CD14-positive monocyte (primary cell): ENCODE measurements around the gene SSH3. TPM values are rescaled to one million over a fixed set of nuclear protein-coding genes. Genes with fewer than 3 reads are reported as not detected.
A peak's percentile ranks its signal among the peaks of the same experiment; 100 is the strongest.

Experiments
- DNase-seq, 3 donors: peaks; one replicate each; pipeline ENCODE4 v3.0.0-alpha.2; 2011 to 2022
- H2AFZ ChIP-seq: 2 replicates; pipeline ENCODE4 v1.6.0; 2012; ENCODE audit warnings: mild to moderate bottlenecking, low read depth, low read length, inconsistent platforms; ENCODE audit not compliant: insufficient read depth, poor library complexity, severe bottlenecking
- H3K27ac ChIP-seq, 2 donors: 1 replicate in 1 of 2; 2 replicates in 1 of 2; pipeline ENCODE4 v1.5.1; 2012 to 2013; ENCODE audit warnings: low read length in 2 of 2, control low read depth in 1 of 2, inconsistent platforms in 1 of 2, low read depth in 1 of 2, mild to moderate bottlenecking in 1 of 2
- H3K27me3 ChIP-seq, 2 donors: one replicate each; pipeline versions ENCODE4 v1.6.0 to v1.6.1; 2011 to 2013; ENCODE audit warnings: low read length in 2 of 2; ENCODE audit not compliant: control insufficient read depth in 2 of 2, insufficient read depth in 2 of 2
- H3K36me3 ChIP-seq, 2 donors: replicated peaks in 1 of 2; 1 replicate in 1 of 2; 2 replicates in 1 of 2; pipeline versions ENCODE4 v1.5.1 to v1.6.1; 2012 to 2013; ENCODE audit warnings: low read length in 2 of 2, control low read depth in 1 of 2, inconsistent platforms in 1 of 2, mild to moderate bottlenecking in 1 of 2; ENCODE audit not compliant: insufficient read depth in 2 of 2, control insufficient read depth in 1 of 2
- H3K4me1 ChIP-seq, 2 donors: 1 replicate in 1 of 2; 2 replicates in 1 of 2; pipeline versions ENCODE4 v1.5.1 to v1.6.1; 2012 to 2013; ENCODE audit warnings: low read length in 2 of 2, control low read depth in 1 of 2, inconsistent platforms in 1 of 2, mild to moderate bottlenecking in 1 of 2, moderate library complexity in 1 of 2; ENCODE audit not compliant: insufficient read depth in 2 of 2, control insufficient read depth in 1 of 2
- H3K4me2 ChIP-seq: replicated peaks from 2 replicates; pipeline ENCODE3; 2012; ENCODE audit warnings: low read length, moderate library complexity, mild to moderate bottlenecking; ENCODE audit not compliant: poor library complexity, severe bottlenecking; ENCODE audit errors: extremely low read depth
- H3K4me3 ChIP-seq, 3 experiments: fragments of 200-600 bp in 1 of 3; sonication (generic) in 1 of 3; replicated peaks in 1 of 3; 1 replicate in 2 of 3; 2 replicates in 1 of 3; pipeline ENCODE4 v1.5.1; 2011 to 2013; ENCODE audit warnings: low read length in 3 of 3, mild to moderate bottlenecking in 3 of 3, control low read depth in 2 of 3, low read depth in 2 of 3, inconsistent platforms in 1 of 3, moderate library complexity in 1 of 3
- H3K79me2 ChIP-seq: 2 replicates; pipeline ENCODE4 v1.6.0; 2012; ENCODE audit warnings: mild to moderate bottlenecking, control low read depth, inconsistent platforms, low read length, moderate library complexity; ENCODE audit not compliant: insufficient read depth
- H3K9ac ChIP-seq: 2 replicates; pipeline ENCODE4 v1.6.0; 2017; ENCODE audit warnings: low read length, mild to moderate bottlenecking; ENCODE audit not compliant: insufficient read depth, poor library complexity, severe bottlenecking
- H3K9me3 ChIP-seq, 2 donors: replicated peaks in 1 of 2; 1 replicate in 1 of 2; 2 replicates in 1 of 2; pipeline versions ENCODE4 v1.5.1 to v1.6.1; 2012 to 2013; ENCODE audit warnings: low read length in 2 of 2, control low read depth in 1 of 2; ENCODE audit not compliant: control insufficient read depth in 1 of 2, insufficient read depth in 1 of 2
- H4K20me1 ChIP-seq: 2 replicates; pipeline ENCODE4 v1.6.0; 2012; ENCODE audit warnings: mild to moderate bottlenecking, low read length, control low read depth, moderate library complexity; ENCODE audit not compliant: insufficient read depth
- H3K27ac Mint-ChIP-seq, 7 donors: one replicate each; pipeline ENCODE4 v1.8.0; 2020; ENCODE audit warnings: mild to moderate bottlenecking in 7 of 7, mixed read lengths in 7 of 7, moderate library complexity in 6 of 7, inconsistent platforms in 2 of 7
- H3K27me3 Mint-ChIP-seq, 3 donors: one replicate each; pipeline ENCODE4 v1.8.0; 2021 to 2022; ENCODE audit warnings: low read depth in 3 of 3, mild to moderate bottlenecking in 3 of 3, mixed read lengths in 3 of 3, moderate library complexity in 3 of 3, inconsistent platforms in 1 of 3
- H3K36me3 Mint-ChIP-seq, 2 donors: one replicate each; pipeline ENCODE4 v1.8.0; 2020; ENCODE audit warnings: mixed read lengths in 2 of 2, inconsistent platforms in 1 of 2, mild to moderate bottlenecking in 1 of 2
- H3K4me1 Mint-ChIP-seq: one replicate; pipeline ENCODE4 v1.8.0; 2020; ENCODE audit warnings: mild to moderate bottlenecking, mixed read lengths
- H3K4me3 Mint-ChIP-seq, 2 donors: one replicate each; pipeline ENCODE4 v1.8.0; 2020; ENCODE audit warnings: mild to moderate bottlenecking in 2 of 2, mixed read lengths in 2 of 2, moderate library complexity in 1 of 2
- H3K9me3 Mint-ChIP-seq, 7 donors: one replicate each; pipeline ENCODE4 v1.8.0; 2020 to 2022; ENCODE audit warnings: mixed read lengths in 7 of 7, mild to moderate bottlenecking in 6 of 7, moderate library complexity in 6 of 7, inconsistent platforms in 2 of 7
- CTCF ChIP-seq: fragments of 200-600 bp; IDR thresholded peaks from one replicate; pipeline ENCODE4 v1.8.0; 2022; ENCODE audit warnings: antibody characterized with exemption, mild to moderate bottlenecking
- WGBS: methylation state at CpG from one replicate; pipeline ENCODE4 v1.1.5; 2013; ENCODE audit warnings: missing lambda C conversion rate; ENCODE audit not compliant: insufficient coverage; 5-methylcytosine and 5-hydroxymethylcytosine counted together
- intact Hi-C, 2 donors: fragments of 100-400 bp; cut with micrococcal nuclease; formaldehyde crosslinking; loops; one replicate each; pipeline versions ENCODE4 v1.15.0 to v1.15.1; 2023
- polyA plus RNA-seq, 3 donors: library from polyadenylated mRNA; depleted of rRNA in 1 of 3; unstranded in 2 of 3; stranded (reverse) in 1 of 3; fragments of 300-500 nt in 2 of 3; fragments of >200 nt in 1 of 3; fragmentation: Illumina TruSeq in 2 of 3; gene quantifications; 1 replicate in 2 of 3; 2 replicates in 1 of 3; pipeline ENCODE4 v1.2.3, GENCODE V29; 2012 to 2021

SSH3 gene
- polyA plus RNA-seq, 3 donors, result 3.6 to 23.3 (median 5.8) TPM

DNA sequence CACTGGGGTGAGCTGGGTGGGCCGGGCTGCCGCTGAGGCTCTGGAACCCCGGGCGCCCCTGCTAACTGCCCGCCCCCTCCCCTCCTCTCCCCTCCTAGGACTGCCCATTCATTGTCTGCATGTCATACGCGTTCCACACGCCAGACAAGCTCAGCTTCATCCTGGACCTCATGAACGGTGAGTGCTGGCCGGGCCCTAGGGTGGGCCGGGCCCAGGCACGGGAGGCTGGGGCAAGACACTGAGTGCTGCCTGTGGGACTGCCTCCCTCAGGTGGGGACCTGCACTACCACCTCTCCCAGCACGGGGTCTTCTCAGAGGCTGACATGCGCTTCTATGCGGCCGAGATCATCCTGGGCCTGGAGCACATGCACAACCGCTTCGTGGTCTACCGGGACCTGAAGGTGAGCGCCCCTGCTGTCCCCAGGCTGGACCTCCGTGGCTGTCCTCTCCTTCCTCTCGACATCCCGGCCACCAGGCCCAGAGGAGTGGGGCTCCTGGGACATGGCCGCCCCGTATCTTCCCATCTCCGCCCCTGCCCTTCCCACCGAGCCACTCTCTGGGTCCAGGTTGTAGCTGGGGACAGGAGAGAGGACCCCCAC is 21.7 kb upstream of the SSH3 start:
- H4K20me1 ChIP-seq, result peaks cover 10% of the 10 kb centered on the region
- no peak overlapping the region for H3K9ac ChIP-seq
- peak overlapping the region; percentile 92 to 99 for H3K27ac ChIP-seq
- peaks cover 0 to 5% (median 4%) of the 10 kb centered on the region in 3 donors for H3K27me3 Mint-ChIP-seq
- H3K4me3 ChIP-seq, result peak overlapping the region in 1 of 3 experiments; percentile 23
- peaks cover 0 to 2% (median under 1%) of the 10 kb centered on the region in 7 donors for H3K9me3 Mint-ChIP-seq
- TF ChIP-seq CTCF, result no peak
- 78% methylated on average over 20 of the region's 27 CpGs for WGBS
- peaks cover 78 to 85% of the 10 kb centered on the region in 2 donors for H3K36me3 ChIP-seq
- peaks cover 100% of the 10 kb centered on the region in 2 donors for H3K4me1 ChIP-seq
- no peaks in the 10 kb centered on the region for H3K9me3 ChIP-seq
- peaks cover 67 to 91% of the 10 kb centered on the region in 2 donors for H3K36me3 Mint-ChIP-seq
- intact Hi-C loops, result no loop called here
- no peaks in the 10 kb centered on the region for H3K27me3 ChIP-seq
- peaks cover 98% of the 10 kb centered on the region for H3K79me2 ChIP-seq
- peaks cover 93% of the 10 kb centered on the region for H3K4me1 Mint-ChIP-seq
- peak overlapping the region in 1 of 2 donors; percentile 50 for H3K4me3 Mint-ChIP-seq
- no peak for DNase-seq
- peak overlapping the region; percentile 80 for H3K4me2 ChIP-seq
- H3K27ac Mint-ChIP-seq, result peak overlapping the region; percentile 87 to 95 (median 93)
- no peak overlapping the region for H2AFZ ChIP-seq

- Histone ChIP-seq H3K27me3 (no peaks in the 10 kb centered on the region), H3K4me2 (peak overlapping the region; percentile 80), H2AFZ (no peak overlapping the region), H3K27ac (peak overlapping the region; percentile 92 to 99), H3K79me2 (peaks cover 98% of the 10 kb centered on the region), H4K20me1 (peaks cover 3% of the 10 kb centered on the region), H3K9me3 (no peaks in the 10 kb centered on the region), H3K4me3 (peak overlapping the region in 1 of 3 experiments; percentile 83), H3K4me1 (peaks cover 100% of the 10 kb centered on the region in 2 donors), H3K9ac (no peak overlapping the region), H3K36me3 (peaks cover 80 to 87% of the 10 kb centered on the region in 2 donors)
- intact Hi-C loops, result no loop called here
- peak overlapping the region; percentile 91 to 95 (median 94) for H3K27ac Mint-ChIP-seq
- peaks cover 0 to 9% (median 4%) of the 10 kb centered on the region in 3 donors for H3K27me3 Mint-ChIP-seq
- no peak for TF ChIP-seq CTCF
- H3K4me3 Mint-ChIP-seq, result peak overlapping the region; percentile 11 to 50
- peaks cover 93% of the 10 kb centered on the region for H3K4me1 Mint-ChIP-seq
- DNase-seq, result no peak
- WGBS, result 55% methylated on average over 18 of the region's 20 CpGs
- peaks cover 0 to 2% (median 0%) of the 10 kb centered on the region in 7 donors for H3K9me3 Mint-ChIP-seq
- H3K36me3 Mint-ChIP-seq, result peaks cover 70 to 93% of the 10 kb centered on the region in 2 donors
Observed at GRCh38 chr11:67282155-67282875, 21.0 kb upstream of the SSH3 start.
